Testis (tissue), 3 donors: ENCODE data around the gene MYL11. TPM values are rescaled to one million over a fixed set of nuclear protein-coding genes. Genes with fewer than 3 reads are reported as not detected.
"Not testable (repeated sequence)": the region's sequence is repeated elsewhere in the genome, so short reads cannot be mapped to it uniquely, and the experiment has no call there.

Source experiments
- DNase-seq: peaks from one replicate; pipeline ENCODE4 v3.0.0-alpha.2; 2019
- H3K27ac ChIP-seq, 2 donors: fragments of 200-600 bp; sonication (generic); one replicate each; pipeline ENCODE4 v1.5.1; 2019
- H3K27me3 ChIP-seq: fragments of 200-600 bp; sonication (generic); one replicate; pipeline ENCODE4 v1.5.1; 2019
- H3K36me3 ChIP-seq: fragments of 200-600 bp; sonication (generic); one replicate; pipeline ENCODE4 v1.5.1; 2017; ENCODE audit warnings: low read depth; ENCODE audit errors: missing control alignments
- H3K4me1 ChIP-seq: fragments of 200-600 bp; sonication (generic); one replicate; pipeline ENCODE4 v1.5.1; 2019
- H3K4me3 ChIP-seq, 2 donors: fragments of 200-600 bp; sonication (generic); one replicate each; pipeline ENCODE4 v1.5.1; 2017 to 2019
- H3K9me3 ChIP-seq: fragments of 200-600 bp; sonication (generic); one replicate; pipeline ENCODE4 v1.5.1; 2017
- POLR2A ChIP-seq: fragments of 450-650 bp; IDR thresholded peaks from one replicate; pipeline ENCODE4 v1.6.1; 2017; ENCODE audit warnings: antibody characterized with exemption, mild to moderate bottlenecking, moderate library complexity
- WGBS, 2 donors: methylation state at CpG; one replicate each; pipeline ENCODE4 v1.1.5; 2018; 5-methylcytosine and 5-hydroxymethylcytosine counted together
- intact Hi-C: fragments of 100-400 bp; cut with DNase I; formaldehyde crosslinking; loops from one replicate; pipeline ENCODE4 v1.15.1; 2023; ENCODE audit warnings: low total_unique reads
- polyA plus RNA-seq: library from polyadenylated mRNA; stranded (reverse); fragments of 350-450 nt; fragmentation: Illumina TruSeq; extraction: RNeasy Lipid Tissue Mini Kit (QIAGEN cat#74804); gene quantifications from one replicate; pipeline ENCODE4 v1.2.3, GENCODE V29; 2014; ENCODE audit warnings: low read depth, low replicate concordance; ENCODE audit not compliant: insufficient read depth
- total RNA-seq, 2 donors: library from RNA; depleted of rRNA; stranded (reverse); fragments of >200 nt; gene quantifications; one replicate each; pipeline ENCODE4 v1.2.3, GENCODE V29; 2016
- TF ChIP-seq, protein P1 (sequence below), 3 experiments: fragments of 450-650 bp in 2 of 3; fragments of 200-600 bp in 1 of 3; sonication (generic) in 1 of 3; IDR thresholded peaks; one replicate each; pipeline ENCODE4 v1.5.1; 2016 to 2019; ENCODE audit warnings: antibody characterized with exemption in 3 of 3, mild to moderate bottlenecking in 2 of 3, moderate library complexity in 1 of 3

Gene MYL11
- total and polyA plus RNA-seq, 3 donors from 2014 or later, result 2.5 to 18.5 (median 4.2) TPM

GRCh38 chr16:30395155-30395991, 20.8 kb downstream of the MYL11 start, which contains the start of gene ZNF48:
Gene ZNF48 (plus strand): TSS chr16:30395420. CDS start chr16:30395795, 375 bp downstream.
- Histone ChIP-seq H3K9me3 (no peaks in the 10 kb centered on the region), H3K4me3 (peak within 1 kb of the TSS; percentile 63 to 85), H3K27ac (peak within 1 kb of the TSS; percentile 53 to 85), H3K4me1 (peaks cover 6% of the 10 kb centered on the region), H3K36me3 (no peaks in the 10 kb centered on the region), H3K27me3 (no peaks in the 10 kb centered on the region)
- 0 to 1% methylated on average over 8 to 36 of the region's 103 CpGs for WGBS, 2 donors
- intact Hi-C loops, result no loop called here
- TF ChIP-seq POLR2A, result no peak
- TF ChIP-seq, protein P1, sequence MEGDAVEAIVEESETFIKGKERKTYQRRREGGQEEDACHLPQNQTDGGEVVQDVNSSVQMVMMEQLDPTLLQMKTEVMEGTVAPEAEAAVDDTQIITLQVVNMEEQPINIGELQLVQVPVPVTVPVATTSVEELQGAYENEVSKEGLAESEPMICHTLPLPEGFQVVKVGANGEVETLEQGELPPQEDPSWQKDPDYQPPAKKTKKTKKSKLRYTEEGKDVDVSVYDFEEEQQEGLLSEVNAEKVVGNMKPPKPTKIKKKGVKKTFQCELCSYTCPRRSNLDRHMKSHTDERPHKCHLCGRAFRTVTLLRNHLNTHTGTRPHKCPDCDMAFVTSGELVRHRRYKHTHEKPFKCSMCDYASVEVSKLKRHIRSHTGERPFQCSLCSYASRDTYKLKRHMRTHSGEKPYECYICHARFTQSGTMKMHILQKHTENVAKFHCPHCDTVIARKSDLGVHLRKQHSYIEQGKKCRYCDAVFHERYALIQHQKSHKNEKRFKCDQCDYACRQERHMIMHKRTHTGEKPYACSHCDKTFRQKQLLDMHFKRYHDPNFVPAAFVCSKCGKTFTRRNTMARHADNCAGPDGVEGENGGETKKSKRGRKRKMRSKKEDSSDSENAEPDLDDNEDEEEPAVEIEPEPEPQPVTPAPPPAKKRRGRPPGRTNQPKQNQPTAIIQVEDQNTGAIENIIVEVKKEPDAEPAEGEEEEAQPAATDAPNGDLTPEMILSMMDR (IDR thresholded peaks at IDR 0.05), result peak; percentile 6 to 23 (median 15)
- DNase-seq, result peak; percentile 91

GRCh38 chr16:30395992-30396585, 21.5 kb downstream of the MYL11 start:
- Histone ChIP-seq H3K4me3 (peak overlapping the region; percentile 63 to 85), H3K4me1 (peaks cover 6% of the 10 kb centered on the region), H3K27ac (peak overlapping the region in 1 of 2 donors; percentile 85), H3K36me3 (no peaks in the 10 kb centered on the region), H3K9me3 (no peaks in the 10 kb centered on the region), H3K27me3 (no peaks in the 10 kb centered on the region)
- intact Hi-C loops, result no loop called here
- 9 to 10% methylated on average over 13 of the region's 13 CpGs for WGBS, 2 donors
- DNase-seq, result no peak
- no peak for TF ChIP-seq POLR2A
- TF ChIP-seq, protein P1 (IDR thresholded peaks at IDR 0.05), result no peak

DNA sequence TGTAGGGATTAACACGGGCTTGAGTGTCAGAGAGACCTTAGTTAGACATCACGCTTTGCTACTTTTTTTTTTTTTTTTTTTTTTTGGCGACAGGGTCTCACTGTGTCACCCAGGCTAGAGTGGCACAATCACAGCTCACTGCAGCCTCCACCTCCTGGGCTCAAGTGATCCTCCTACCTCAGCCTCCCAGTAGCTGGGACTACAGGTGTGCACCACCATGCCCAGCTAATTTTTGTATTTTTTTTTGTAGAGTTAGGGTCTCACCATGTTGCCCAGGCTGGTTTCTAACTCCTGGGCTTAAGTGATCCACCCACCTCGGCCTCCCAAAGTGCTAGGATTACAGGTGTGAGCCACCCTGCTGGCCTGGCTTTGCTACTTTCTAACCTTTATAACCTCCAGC, 22.0 kb downstream of the MYL11 start:
- 58 to 70% methylated on average over 4 of the region's 4 CpGs for WGBS, 2 donors

GRCh38 chr16:30397056-30397455, 22.5 kb downstream of the MYL11 start:
- no peak for DNase-seq
- no peak overlapping the region for H3K27ac ChIP-seq
- H3K4me3 ChIP-seq, result no peak overlapping the region
- H3K27me3 ChIP-seq, result no peaks in the 10 kb centered on the region
- H3K36me3 ChIP-seq, result no peaks in the 10 kb centered on the region
- TF ChIP-seq, protein P1 (IDR thresholded peaks at IDR 0.05), result no peak
- TF ChIP-seq POLR2A, result no peak
- 70 to 76% methylated on average over 4 of the region's 4 CpGs for WGBS, 2 donors
- H3K9me3 ChIP-seq, result no peaks in the 10 kb centered on the region
- intact Hi-C loops, result no loop called here
- H3K4me1 ChIP-seq, result peaks cover 6% of the 10 kb centered on the region

More for the DNA sequence above, 22.0 kb downstream of the MYL11 start:
- DNase-seq, H3K4me3 ChIP-seq, H3K27me3 ChIP-seq, H3K27ac ChIP-seq, H3K4me1 ChIP-seq, H3K36me3 ChIP-seq, H3K9me3 ChIP-seq, intact Hi-C loops: not testable (repeated sequence)

GRCh38 chr16:30397776-30398660, 23.4 kb downstream of the MYL11 start:
- WGBS, 2 donors, result 87 to 91% methylated on average over 24 to 36 of the region's 42 CpGs
- H3K4me1 ChIP-seq, result peaks cover 6% of the 10 kb centered on the region
- H3K36me3 ChIP-seq, result no peaks in the 10 kb centered on the region
- H3K27me3 ChIP-seq, result no peaks in the 10 kb centered on the region
- intact Hi-C loops, result no loop called here
- no peak for DNase-seq
- no peak overlapping the region for H3K4me3 ChIP-seq
- no peak overlapping the region for H3K27ac ChIP-seq
- TF ChIP-seq, protein P1 (IDR thresholded peaks at IDR 0.05), result no peak
- no peak for TF ChIP-seq POLR2A
- H3K9me3 ChIP-seq, result no peaks in the 10 kb centered on the region
